Measurements from ENCODE around the gene ADAMTS13. TPM values are rescaled to one million over a fixed set of nuclear protein-coding genes. Genes with fewer than 3 reads are reported as not detected.

Gene ADAMTS13
- total and polyA plus RNA-seq, 9 of the 15 experiments (the other 6 are each of a cell fraction or from before 2014, with no cell fraction given), result 0.03 to 0.20 (median 0.04) TPM; not detected in 4

GRCh38 chr9:133417541-133418461, 4.4 kb upstream of the ADAMTS13 start, which contains the start of gene REXO4 (continued):
- peak; percentile 88 for TF ChIP-seq MXD1 (CRISPR knock-in tag; IDR thresholded peaks at IDR 0.05; ENCODE audit: borderline replicate concordance, poor library complexity, severe bottlenecking)
- no peak for TF ChIP-seq ZNF140 (CRISPR knock-in tag; IDR thresholded peaks at IDR 0.05)
- no peak for TF ChIP-seq CBX2 (IDR thresholded peaks at IDR 0.05; ENCODE audit: insufficient read depth, low read length, poor library complexity, severe bottlenecking)
- TF ChIP-seq HINFP (tag; conservative IDR thresholded peaks at IDR 0.05; ENCODE audit: low read depth), result no peak
- TF ChIP-seq, protein P1, sequence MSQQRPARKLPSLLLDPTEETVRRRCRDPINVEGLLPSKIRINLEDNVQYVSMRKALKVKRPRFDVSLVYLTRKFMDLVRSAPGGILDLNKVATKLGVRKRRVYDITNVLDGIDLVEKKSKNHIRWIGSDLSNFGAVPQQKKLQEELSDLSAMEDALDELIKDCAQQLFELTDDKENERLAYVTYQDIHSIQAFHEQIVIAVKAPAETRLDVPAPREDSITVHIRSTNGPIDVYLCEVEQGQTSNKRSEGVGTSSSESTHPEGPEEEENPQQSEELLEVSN (IDR thresholded peaks at IDR 0.05; ENCODE audit: borderline replicate concordance in 1 of 2, extremely low read depth in 1 of 2, insufficient read depth in 1 of 2, insufficient read length in 1 of 2, low read depth in 1 of 2, low read length in 1 of 2, poor library complexity in 1 of 2, severe bottlenecking in 1 of 2), result peak in 1 of 2 experiments; percentile 69
- no peak for TF ChIP-seq FOXJ2 (tag; IDR thresholded peaks at IDR 0.05)
- TF ChIP-seq ZNF444 (CRISPR knock-in tag; IDR thresholded peaks at IDR 0.05), result no peak
- TF ChIP-seq RAD21 (CRISPR knock-in tag; conservative IDR thresholded peaks at IDR 0.05 in 1 of 2, IDR thresholded peaks at IDR 0.05 in 1 of 2), result no peak
- TF ChIP-seq SRF (CRISPR knock-in tag; IDR thresholded peaks at IDR 0.05), result 0 out of 4 replicates have a peak, but pooled peaks of 1 of the 2 experiments have one; percentile 16
- TF ChIP-seq ZKSCAN8 (CRISPR knock-in tag; IDR thresholded peaks at IDR 0.05), result no peak
- no peak for TF ChIP-seq MCM3 (IDR thresholded peaks at IDR 0.05)
- no peak for TF ChIP-seq HDGF (IDR thresholded peaks at IDR 0.05)
- no peak for TF ChIP-seq DDX20 (tag; IDR thresholded peaks at IDR 0.05; ENCODE audit: low read depth)
- peak; percentile 97 for TF ChIP-seq TAF9B (IDR thresholded peaks at IDR 0.05; ENCODE audit: partially characterized antibody)
- TF ChIP-seq, protein P2, sequence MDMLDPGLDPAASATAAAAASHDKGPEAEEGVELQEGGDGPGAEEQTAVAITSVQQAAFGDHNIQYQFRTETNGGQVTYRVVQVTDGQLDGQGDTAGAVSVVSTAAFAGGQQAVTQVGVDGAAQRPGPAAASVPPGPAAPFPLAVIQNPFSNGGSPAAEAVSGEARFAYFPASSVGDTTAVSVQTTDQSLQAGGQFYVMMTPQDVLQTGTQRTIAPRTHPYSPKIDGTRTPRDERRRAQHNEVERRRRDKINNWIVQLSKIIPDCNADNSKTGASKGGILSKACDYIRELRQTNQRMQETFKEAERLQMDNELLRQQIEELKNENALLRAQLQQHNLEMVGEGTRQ (CRISPR knock-in tag; IDR thresholded peaks at IDR 0.05), result no peak
- TF ChIP-seq ATF7 (IDR thresholded peaks at IDR 0.05), result peak; percentile 89
- no peak for TF ChIP-seq FOXK1 (CRISPR knock-in tag; IDR thresholded peaks at IDR 0.05; ENCODE audit: borderline replicate concordance)
- no peak for TF ChIP-seq BRF2 (IDR thresholded peaks at IDR 0.05; ENCODE audit: borderline replicate concordance, insufficient read depth, insufficient read length)
